ENCODE data around the gene TP53BP2.
A peak's percentile ranks its signal among the peaks of the same experiment; 100 is the strongest.
"Not testable (repeated sequence)": the region's sequence is repeated elsewhere in the genome, so short reads cannot be mapped to it uniquely, and the experiment has no call there.

The TP53BP2 gene

DNA sequence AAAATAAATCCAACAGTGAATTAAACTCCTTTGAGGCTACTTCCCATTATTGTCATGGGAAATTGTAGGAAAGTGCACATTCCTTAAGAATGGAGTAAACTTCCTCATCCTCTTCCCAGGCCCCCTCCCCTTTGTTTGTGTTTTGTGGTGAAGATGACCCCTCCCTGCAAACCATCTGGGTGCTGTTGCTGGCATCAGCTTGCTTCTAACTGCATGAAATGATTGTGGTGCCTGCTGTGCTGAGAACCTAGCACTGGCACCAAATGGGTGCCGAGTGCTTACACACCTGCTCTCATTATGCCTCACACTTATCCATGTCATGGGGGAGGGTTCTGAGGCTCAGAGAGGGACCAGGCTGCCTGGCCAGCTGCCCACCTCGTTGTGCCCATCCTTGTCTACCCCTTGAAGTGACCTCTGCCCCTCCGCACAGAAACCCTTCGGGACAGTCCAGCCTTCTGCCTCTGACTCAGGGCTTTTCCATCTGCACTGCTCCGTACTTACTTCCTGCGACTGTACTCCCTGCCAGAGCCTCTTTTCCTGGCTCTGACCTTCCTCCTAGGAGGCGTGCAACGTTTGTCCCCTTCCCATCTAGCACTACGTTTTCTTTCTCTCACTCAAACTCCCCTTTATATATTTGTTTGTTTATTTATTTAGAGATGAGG lies 102.8 kb downstream of the TP53BP2 start:
- ATAC-seq: no peak
- no peak for DNase-seq (ENCODE audit: low spot score in 2 of 2)
- Mint-ChIP-seq H3K36me3 (peaks cover 70% of the 10 kb centered on the region), H3K27ac (peak overlapping the region; percentile 81), H3K4me3 (no peak overlapping the region), H3K4me1 (peaks cover 29% of the 10 kb centered on the region), H3K9me3 (no peaks in the 10 kb centered on the region)

DNA sequence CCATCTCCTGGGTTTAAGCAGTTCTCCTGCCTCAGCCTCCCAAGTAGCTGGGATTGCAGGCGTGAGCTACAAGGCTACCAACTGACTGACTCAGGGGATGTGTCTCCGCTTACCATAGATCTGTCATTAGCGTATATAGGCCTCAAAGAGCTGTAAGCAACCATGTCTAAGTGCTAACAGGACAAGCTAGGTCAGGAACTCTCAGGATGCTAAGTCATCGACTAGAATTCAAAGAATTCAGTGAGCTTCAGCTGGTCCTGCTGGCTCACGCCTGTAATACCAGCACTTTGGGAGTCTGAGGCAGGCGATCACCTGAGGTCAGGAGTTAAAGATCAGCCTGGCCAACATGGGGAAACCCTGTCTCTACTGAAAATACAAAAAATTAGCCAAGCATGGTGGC lies 103.9 kb downstream of the TP53BP2 start:
- no peak for DNase-seq (ENCODE audit: low spot score in 2 of 2)
- no peak for ATAC-seq
- Mint-ChIP-seq H3K4me3 (no peak overlapping the region), H3K9me3 (no peaks in the 10 kb centered on the region), H3K4me1 (peaks cover 22% of the 10 kb centered on the region), H3K27ac (peak overlapping the region; percentile 68), H3K36me3 (peaks cover 62% of the 10 kb centered on the region)

DNA sequence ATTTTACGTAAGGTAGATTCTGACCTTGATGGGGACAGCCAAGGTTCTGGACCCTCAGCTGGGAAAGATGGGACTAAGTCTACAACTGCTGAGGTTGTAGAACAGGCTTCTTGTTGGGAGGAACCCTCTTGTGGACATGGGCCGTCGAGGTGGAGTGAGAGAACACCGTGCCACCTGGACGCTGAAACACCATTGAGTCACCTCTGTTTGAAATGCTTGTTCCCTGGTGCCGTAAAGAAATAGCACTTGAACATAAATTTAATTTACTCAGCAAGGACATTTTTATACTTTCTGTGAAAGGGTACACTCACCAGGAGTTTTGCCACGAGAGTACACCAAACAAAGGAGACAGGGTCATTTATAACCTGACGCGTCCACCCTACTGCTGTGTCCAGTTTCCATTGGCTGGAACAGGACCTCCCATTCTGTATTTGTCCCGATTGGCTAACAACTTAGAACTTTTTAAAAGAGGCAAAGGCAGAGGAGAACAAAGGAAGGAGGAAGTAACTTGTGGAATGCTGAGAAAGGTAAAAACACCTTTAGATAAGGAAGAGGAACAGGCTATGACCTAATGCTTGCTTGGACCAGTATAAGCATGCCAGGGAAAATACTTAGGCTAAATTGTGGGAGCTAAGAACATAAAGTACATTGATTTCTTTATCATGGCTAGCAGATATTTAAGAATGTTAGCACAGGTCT lies 105.6 kb downstream of the TP53BP2 start:
- peaks cover 31% of the 10 kb centered on the region for H3K4me1 Mint-ChIP-seq
- DNase-seq (ENCODE audit: low spot score in 2 of 2); H3K4me3 Mint-ChIP-seq; ATAC-seq; H3K9me3 Mint-ChIP-seq; H3K27ac Mint-ChIP-seq: not testable (repeated sequence)
- peaks cover 48% of the 10 kb centered on the region for H3K36me3 Mint-ChIP-seq

DNA sequence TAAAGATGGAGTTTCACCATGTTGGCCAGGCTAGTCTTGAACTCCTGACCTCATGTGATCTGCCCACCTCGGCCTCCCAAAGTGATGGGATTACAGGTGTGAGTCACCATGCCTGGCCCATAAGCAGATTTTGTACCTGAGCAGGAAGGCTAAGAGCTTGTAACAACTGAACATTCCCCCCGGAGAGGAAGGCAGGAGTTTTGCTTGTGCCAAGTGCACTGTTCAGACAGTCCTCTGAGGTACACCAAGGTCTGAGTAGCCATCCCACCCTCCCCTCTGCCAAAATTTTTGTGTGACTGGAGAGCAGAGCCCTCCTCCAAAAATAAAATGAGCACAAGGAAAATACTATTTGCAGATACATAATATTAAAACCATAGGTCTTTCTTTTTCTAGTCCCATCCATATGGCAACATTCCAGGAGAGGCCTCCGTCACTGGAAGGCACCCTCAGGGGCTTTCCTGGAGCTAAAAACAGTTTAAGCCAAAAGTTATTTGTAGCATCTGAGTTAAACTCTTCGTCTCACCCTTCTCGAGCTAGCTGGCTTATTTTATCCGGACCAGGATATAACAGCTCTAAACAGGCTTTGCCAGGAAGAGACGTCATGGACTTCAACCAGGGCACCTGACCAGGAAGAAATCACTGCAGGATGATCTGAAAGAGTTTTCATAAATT lies 106.2 kb downstream of the TP53BP2 start:
- ATAC-seq: no peak
- no peak overlapping the region for H3K27ac Mint-ChIP-seq
- H3K36me3 Mint-ChIP-seq: peaks cover 42% of the 10 kb centered on the region

DNA sequence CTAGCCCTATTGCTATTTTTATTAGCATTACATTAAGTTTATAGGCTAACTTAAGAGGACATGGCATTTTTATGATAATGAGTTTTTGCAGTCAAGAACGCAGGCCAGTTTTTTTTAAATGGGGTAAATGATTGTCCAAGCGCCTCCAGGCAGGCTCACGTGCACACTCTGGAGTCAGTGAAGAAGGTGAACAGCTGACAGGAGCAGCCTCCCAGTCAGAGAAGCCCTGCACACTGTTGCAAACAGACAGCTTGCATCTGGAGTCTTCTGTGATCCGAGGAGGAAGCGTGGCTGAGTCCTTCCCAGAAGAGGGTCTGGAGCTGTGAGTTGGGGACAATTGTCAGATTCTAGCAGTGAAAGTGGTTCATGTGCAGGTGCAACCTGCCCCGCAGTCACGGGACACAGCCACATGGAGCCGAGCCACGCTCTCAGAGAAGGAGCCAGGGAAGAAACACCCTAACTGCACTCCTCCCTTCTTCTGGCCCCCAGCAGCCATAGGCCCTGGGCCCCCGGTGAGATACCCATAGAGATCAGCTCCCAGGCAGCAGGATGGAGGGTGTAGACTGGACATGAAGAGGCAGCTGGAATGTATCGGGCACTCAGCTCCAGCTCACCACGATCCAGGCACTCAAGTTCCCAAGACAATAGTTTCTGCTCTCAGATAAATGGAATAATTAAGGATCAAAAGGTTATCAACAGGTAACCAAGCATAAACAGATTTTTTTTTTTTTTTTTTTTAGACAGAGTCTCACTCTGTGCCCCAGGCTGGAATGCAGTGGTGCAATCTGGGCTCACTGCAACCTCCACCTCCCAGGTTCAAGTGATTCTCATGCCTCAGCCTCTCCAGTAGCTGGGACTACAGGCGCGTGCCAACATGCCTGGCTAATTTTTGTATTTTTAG lies 107.0 kb downstream of the TP53BP2 start:
- peak overlapping the region; percentile 74 for H3K27ac Mint-ChIP-seq
- ATAC-seq (no peak), DNase-seq (ENCODE audit: low spot score in 2 of 2) (no peak)
- H3K9me3 Mint-ChIP-seq: no peaks in the 10 kb centered on the region
- H3K4me1 Mint-ChIP-seq: peaks cover 37% of the 10 kb centered on the region
- H3K36me3 Mint-ChIP-seq: peaks cover 38% of the 10 kb centered on the region
- no peak overlapping the region for H3K4me3 Mint-ChIP-seq

More for the DNA sequence above, 106.2 kb downstream of the TP53BP2 start:
- H3K4me1 Mint-ChIP-seq: peaks cover 32% of the 10 kb centered on the region
- no peak overlapping the region for H3K4me3 Mint-ChIP-seq
- no peaks in the 10 kb centered on the region for H3K9me3 Mint-ChIP-seq
- DNase-seq (ENCODE audit: low spot score in 2 of 2): no peak

DNA sequence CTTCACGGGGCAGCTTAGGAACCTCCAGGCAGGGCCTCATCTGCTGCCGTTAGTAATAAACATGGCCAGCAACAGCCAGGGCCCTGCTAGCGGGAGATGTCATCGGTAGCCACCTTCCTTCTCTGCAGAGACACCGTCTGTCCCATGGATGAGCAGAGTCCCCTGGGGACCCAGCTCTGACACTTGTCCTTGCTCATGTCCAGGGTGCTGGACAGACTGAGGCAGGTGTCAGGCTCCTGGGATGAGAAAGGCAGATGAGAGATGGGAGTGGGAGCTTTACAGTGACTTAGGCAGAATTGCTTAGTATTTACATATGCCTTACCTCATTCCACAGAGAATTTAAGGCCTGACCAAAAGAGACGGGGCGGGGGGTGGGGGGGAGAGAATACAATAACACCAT lies 108.4 kb downstream of the TP53BP2 start:
- Mint-ChIP-seq H3K9me3 (no peaks in the 10 kb centered on the region), H3K27ac (peak overlapping the region; percentile 87), H3K4me1 (peaks cover 42% of the 10 kb centered on the region), H3K4me3 (no peak overlapping the region), H3K36me3 (peaks cover 35% of the 10 kb centered on the region)
- DNase-seq (ENCODE audit: low spot score in 2 of 2): no peak
- ATAC-seq: no peak

DNA sequence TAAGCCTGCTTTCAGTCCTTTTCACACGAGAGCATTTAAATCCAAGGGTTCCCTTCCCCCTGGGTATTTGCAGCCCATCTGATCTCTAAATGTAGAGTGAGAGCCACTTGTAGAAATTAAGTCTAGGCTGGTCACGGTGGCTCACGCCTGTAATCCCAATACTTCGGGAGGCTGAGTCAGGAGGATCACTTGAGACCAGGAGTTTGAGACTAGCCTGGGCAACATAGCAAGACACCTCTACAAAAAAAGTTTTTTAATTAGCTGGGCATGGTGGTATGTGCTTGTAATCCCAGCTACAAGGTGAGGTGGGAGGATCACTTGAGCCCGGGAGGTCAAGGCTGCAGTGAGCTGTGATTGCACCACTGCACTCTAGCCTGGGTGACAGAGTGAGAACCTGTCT lies 109.1 kb downstream of the TP53BP2 start:
- not testable (repeated sequence) for DNase-seq (ENCODE audit: low spot score in 2 of 2); H3K9me3 Mint-ChIP-seq; H3K4me3 Mint-ChIP-seq; ATAC-seq
- Mint-ChIP-seq H3K4me1 (peaks cover 46% of the 10 kb centered on the region), H3K36me3 (peaks cover 29% of the 10 kb centered on the region), H3K27ac (peak overlapping the region; percentile 87)

DNA sequence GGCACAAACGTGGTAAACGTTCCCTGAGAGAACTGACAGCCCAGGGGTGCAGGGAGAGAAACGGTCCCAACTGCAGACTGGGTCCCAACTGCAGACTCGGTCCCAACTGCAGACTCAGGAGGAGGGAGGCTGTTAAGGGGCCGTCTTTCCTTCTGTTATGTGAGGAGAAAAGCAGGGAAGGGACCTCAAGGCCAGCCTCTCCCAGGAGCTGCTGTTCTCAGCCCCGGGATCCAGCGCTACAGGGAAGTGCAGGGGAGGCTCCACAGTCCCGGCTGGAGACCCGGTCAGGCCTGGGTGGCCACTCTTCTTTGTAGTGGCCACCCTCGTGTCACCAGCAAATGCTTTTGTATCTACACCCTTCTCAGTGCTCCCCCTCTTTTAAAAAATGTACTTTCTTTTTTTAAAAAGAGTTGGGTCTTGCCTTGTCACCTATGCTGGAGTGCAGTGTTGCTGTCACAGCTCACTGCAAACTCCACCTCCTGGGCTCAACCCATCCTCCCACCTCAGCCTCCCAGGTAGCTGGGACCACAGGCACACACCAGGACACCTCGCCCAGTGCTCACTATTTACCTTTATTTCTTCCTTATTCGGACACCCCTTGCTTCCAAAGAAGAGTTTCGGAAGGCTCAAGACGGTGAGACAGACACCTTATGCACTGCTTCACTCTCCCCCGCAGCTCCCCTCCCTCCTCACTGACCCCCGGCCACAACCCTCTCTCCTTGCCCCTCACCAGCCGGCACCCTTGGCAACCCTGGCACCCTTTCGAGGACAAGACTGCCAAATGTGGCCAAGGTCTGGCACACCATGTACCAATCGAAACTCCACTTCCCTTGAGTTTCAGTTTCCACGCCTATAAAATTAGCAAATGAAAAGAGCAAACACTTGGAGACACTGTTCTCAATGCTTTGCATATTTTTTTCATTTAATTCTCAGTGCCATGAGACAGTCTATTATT lies 111.6 kb downstream of the TP53BP2 start:
- ATAC-seq (no peak), DNase-seq (ENCODE audit: low spot score in 2 of 2) (no peak)
- peaks cover 33% of the 10 kb centered on the region for H3K36me3 Mint-ChIP-seq
- H3K27ac Mint-ChIP-seq: peak overlapping the region; percentile 98
- H3K9me3 Mint-ChIP-seq: no peaks in the 10 kb centered on the region
- no peak overlapping the region for H3K4me3 Mint-ChIP-seq
- peaks cover 64% of the 10 kb centered on the region for H3K4me1 Mint-ChIP-seq

DNA sequence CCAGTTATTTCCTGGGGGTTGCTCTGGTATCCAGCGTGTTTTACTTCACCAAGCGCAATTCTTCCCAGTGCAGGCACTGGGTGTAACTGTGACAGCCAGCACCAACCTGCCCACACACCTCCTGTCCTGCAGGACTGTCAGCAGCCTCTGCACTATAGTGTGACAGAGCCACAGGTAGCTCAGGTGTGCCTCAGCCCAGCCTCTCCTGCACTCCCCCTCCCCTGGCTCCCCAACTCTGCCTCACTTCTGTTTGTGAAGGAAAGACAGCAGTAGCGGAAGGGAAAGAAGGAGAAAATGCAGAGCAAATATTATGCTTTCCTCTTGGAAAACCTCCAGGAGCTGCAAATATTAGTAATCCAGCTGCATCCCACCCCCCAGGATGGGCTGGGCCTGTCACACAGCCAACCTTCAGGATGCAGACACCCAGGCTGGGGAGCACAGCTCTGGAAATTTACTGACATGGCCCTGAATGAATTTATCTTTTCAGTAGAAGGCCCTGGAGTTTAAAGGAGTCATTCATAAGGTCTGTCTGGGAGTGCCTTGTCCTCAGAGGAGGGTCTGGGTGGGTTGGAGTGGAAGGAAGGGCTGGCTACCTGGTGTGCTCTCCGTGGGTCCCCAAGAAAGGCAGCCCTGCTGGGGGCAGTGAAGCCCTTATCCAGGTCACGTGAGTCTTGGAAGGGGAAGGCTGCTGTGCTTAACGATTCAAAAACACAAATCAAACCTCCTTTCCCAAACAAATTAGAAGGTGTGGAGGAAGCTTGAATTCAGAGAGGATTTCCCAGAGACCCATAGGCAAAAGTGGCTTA lies 112.6 kb downstream of the TP53BP2 start:
- Mint-ChIP-seq H3K9me3 (no peaks in the 10 kb centered on the region), H3K4me1 (peaks cover 74% of the 10 kb centered on the region), H3K36me3 (peaks cover 31% of the 10 kb centered on the region), H3K4me3 (no peak overlapping the region), H3K27ac (peak overlapping the region; percentile 98)
- ATAC-seq (no peak), DNase-seq (ENCODE audit: low spot score in 2 of 2) (no peak)

DNA sequence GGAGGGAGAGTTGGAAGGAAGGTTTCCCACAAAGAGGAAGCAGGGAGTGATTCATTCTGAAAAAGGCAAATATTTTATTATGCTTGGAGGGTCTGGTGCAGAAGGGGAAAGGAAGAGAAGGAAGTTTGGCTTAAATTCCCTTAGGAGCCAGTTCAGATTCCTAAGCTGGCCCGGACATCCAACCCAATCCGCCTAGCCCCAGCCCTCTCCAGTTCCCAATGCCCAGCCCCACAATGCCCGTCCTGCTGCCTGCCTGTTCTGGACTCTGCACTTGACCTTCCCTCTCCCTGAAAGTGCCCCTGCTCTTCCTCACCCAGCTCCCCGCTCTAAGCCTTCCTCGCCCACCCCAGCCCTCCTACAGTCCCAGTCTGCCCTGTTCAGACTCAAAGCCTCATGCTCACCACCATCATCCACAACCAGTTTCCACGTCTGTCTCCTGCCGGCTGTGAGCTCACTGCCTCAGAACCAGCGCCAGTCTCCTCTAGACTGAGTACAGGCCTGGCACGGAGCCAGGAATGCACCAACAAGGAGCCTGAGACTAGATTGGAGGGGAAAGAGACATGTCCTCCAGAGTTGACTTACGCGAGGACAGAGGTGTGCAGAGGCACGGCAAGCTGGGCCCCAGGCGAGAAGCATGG lies 114.5 kb downstream of the TP53BP2 start:
- peaks cover 84% of the 10 kb centered on the region for H3K4me1 Mint-ChIP-seq

DNA sequence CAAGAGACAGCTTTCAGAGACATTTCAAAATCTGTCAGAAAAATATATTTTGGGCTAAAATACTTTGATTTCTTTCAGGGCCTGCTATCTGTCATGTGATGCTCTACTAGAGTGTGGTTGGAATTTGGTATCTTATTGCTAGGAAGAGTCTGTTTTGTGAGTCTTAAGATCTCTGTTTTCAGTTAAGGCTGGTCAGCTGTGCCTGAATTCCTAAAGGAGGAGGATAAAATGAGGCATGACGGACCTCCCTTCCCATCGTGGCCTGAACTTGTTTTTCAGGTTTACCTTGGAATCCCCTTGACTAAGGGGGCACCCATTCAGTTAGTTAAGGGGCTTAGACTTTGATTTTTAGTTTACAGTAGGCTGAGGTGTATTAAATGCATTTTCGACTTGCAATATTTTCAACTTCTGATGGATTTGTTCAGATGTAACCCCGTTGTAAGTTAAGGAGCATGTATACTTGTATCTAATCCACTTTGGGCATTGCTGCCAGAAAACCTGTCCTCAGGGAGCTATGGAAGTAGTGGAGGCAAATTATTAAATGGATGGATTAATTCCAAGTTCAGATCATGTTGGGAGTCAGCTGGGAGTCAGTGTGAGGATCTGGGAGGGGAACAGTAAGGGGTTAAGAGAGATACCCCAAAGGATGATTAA lies 115.1 kb downstream of the TP53BP2 start:
- Mint-ChIP-seq H3K4me3 (no peak overlapping the region), H3K4me1 (peaks cover 86% of the 10 kb centered on the region), H3K9me3 (no peaks in the 10 kb centered on the region), H3K36me3 (peaks cover 41% of the 10 kb centered on the region), H3K27ac (peak overlapping the region; percentile 98)
- ATAC-seq (no peak), DNase-seq (ENCODE audit: low spot score in 2 of 2) (no peak)

More for the DNA sequence above, 114.5 kb downstream of the TP53BP2 start:
- Mint-ChIP-seq H3K4me3 (no peak overlapping the region), H3K27ac (peak overlapping the region; percentile 98), H3K36me3 (peaks cover 35% of the 10 kb centered on the region), H3K9me3 (no peaks in the 10 kb centered on the region)
- DNase-seq (ENCODE audit: low spot score in 2 of 2): no peak
- ATAC-seq: no peak

DNA sequence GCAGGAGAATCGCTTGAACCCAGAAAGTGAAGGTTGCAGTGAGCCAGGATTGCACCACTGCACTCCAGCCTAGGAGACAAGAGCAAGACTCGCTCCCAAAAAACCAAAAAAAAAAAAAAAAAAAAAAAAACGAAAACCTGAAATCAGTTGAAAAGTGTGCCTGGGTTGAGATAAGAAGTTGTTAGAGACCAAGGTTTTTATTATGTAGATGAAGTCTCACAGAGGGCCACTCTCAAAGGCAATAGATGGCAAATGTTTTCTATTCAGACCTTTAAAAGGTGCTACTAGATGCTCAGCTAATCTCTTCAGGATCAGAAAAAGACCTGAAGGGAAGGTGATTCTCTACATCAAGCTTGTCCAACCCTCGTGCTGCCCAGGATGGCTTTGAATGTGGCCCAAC lies 115.8 kb downstream of the TP53BP2 start:
- Mint-ChIP-seq H3K9me3 (no peaks in the 10 kb centered on the region), H3K4me3 (no peak overlapping the region), H3K27ac (peak overlapping the region; percentile 98), H3K36me3 (peaks cover 45% of the 10 kb centered on the region), H3K4me1 (peaks cover 91% of the 10 kb centered on the region)
- DNase-seq (ENCODE audit: low spot score in 2 of 2) (no peak), ATAC-seq (no peak)

All from stimulated activated effector memory CD8-positive, alpha-beta T cell treated with anti-CD3 and anti-CD28 coated beads, Interleukin-12 subunit alpha, Interleukin-12 subunit beta, amount 100 ng/mL, for 72 hours (primary cell).